VCaP (cell line): Measurements from ENCODE around the gene SSRP1.

Experiments used
- H3K27ac ChIP-seq: fragments of 450-650 bp; 2 replicates; pipeline ENCODE4 v1.5.1; 2017
- CTCF ChIP-seq: fragments of 450-650 bp; conservative IDR thresholded peaks from 2 replicates; pipeline ENCODE4 v1.5.1; 2017; ENCODE audit warnings: mild to moderate bottlenecking, moderate library complexity

The SSRP1 gene

GRCh38 chr11:57278721-57279095 is 57.0 kb downstream of the SSRP1 start:
- H3K27ac ChIP-seq, result peak overlapping the region; percentile 69
- TF ChIP-seq CTCF, result no peak

- TF ChIP-seq CTCF, result peak; percentile 96
- peak overlapping the region; percentile 69 for H3K27ac ChIP-seq
Observed at GRCh38 chr11:57277845-57278720, 57.6 kb downstream of the SSRP1 start.

GRCh38 chr11:57276971-57277675 is 58.6 kb downstream of the SSRP1 start:
- no peak for TF ChIP-seq CTCF

GRCh38 chr11:57276169-57276970 is 59.3 kb downstream of the SSRP1 start:
- TF ChIP-seq CTCF, result no peak
- no peak overlapping the region for H3K27ac ChIP-seq

More at GRCh38 chr11:57276971-57277675, 58.6 kb downstream of the SSRP1 start:
- peak overlapping the region; percentile 69 for H3K27ac ChIP-seq
